GM12878 (cell line): ENCODE data around the gene BOD1L1. TPM values are rescaled to one million over a fixed set of nuclear protein-coding genes. Genes with fewer than 3 reads are reported as not detected.

Source experiments
- ATAC-seq: fragments of 200-7000 bp; cut with Tn5 transposase; 3 replicates; pipeline ENCODE4 v1.9.1; 2020; ENCODE audit warnings: mild to moderate bottlenecking, moderate library complexity
- BruUV-seq: library from RNA; stranded (reverse); fragments of 400-500 nt; replicated peaks from 2 replicates; lab custom pipeline; 2021; lab: Mats Ljungman, UMichigan
- CTCF ChIA-PET: fragments of 300-600 bp; sonication (Branson Sonifier 250); formaldehyde crosslinking; extraction: SDS; loops from one replicate; lab custom pipeline; 2021; ENCODE audit warnings: inconsistent platforms; lab: Yijun Ruan, JAX
- POLR2A ChIA-PET: fragments of 350-600 bp; formaldehyde crosslinking; extraction: SDS; loops from one replicate; lab custom pipeline; 2021; ENCODE audit warnings: inconsistent platforms; lab: Charles Lee
- RAD21 ChIA-PET: fragments of 300-600 bp; sonication (Branson Sonifier 250); formaldehyde crosslinking; loops from one replicate; lab custom pipeline; 2023; ENCODE audit warnings: antibody characterized with exemption; ENCODE audit not compliant: unreplicated experiment; lab: Charles Lee
- SMC1A ChIA-PET: fragments of 300-600 bp; sonication (Branson Sonifier 250); formaldehyde crosslinking; loops from one replicate; lab custom pipeline; 2023; ENCODE audit not compliant: unreplicated experiment, uncharacterized antibody; lab: Charles Lee
- DNase-seq: peaks from one replicate; pipeline ENCODE4 v3.0.0-alpha.2; 2011; ENCODE audit warnings: low read depth, low spot score
- FAIRE-seq: peaks from 3 replicates; lab custom pipeline; 2011; peaks lifted over from hg19 to GRCh38; lab: Jason Lieb, UNC
- H2AFZ ChIP-seq: 2 replicates; pipeline ENCODE4 v1.6.0; 2011; ENCODE audit warnings: low read depth, low read length, control low read depth; ENCODE audit not compliant: control insufficient read depth
- H3K27ac ChIP-seq: 2 replicates; pipeline ENCODE4 v1.5.1; 2011; ENCODE audit warnings: control low read depth; ENCODE audit not compliant: control insufficient read depth, insufficient read depth
- H3K27me3 ChIP-seq, 2 experiments: replicated peaks in 1 of 2; 2 replicates each; pipeline versions ENCODE4 v1.6.0 to v1.6.1; 2011; ENCODE audit warnings: low read length in 1 of 2; ENCODE audit not compliant: control insufficient read depth in 2 of 2, insufficient read depth in 2 of 2
- H3K36me3 ChIP-seq, 2 experiments: 2 replicates each; pipeline ENCODE4 v1.5.1; 2011; ENCODE audit warnings: low read length in 1 of 2; ENCODE audit not compliant: control insufficient read depth in 2 of 2, insufficient read depth in 2 of 2
- H3K4me1 ChIP-seq: 2 replicates; pipeline ENCODE4 v1.6.1; 2011; ENCODE audit warnings: mild to moderate bottlenecking, low read length, moderate library complexity, mixed read lengths; ENCODE audit not compliant: control insufficient read depth, insufficient read depth
- H3K4me2 ChIP-seq: 2 replicates; pipeline ENCODE4 v1.6.0; 2011; ENCODE audit warnings: control low read depth; ENCODE audit not compliant: control insufficient read depth, insufficient read depth
- H3K4me3 ChIP-seq: fragments of 200-600 bp; sonication (generic); 2 replicates; pipeline ENCODE4 v1.5.1; 2016
- H3K79me2 ChIP-seq: 2 replicates; pipeline ENCODE4 v1.6.0; 2011; ENCODE audit warnings: low read length; ENCODE audit not compliant: control insufficient read depth, insufficient read depth
- H3K9ac ChIP-seq: 2 replicates; pipeline ENCODE4 v1.8.0; 2011; ENCODE audit warnings: low read length, control low read depth, mixed read lengths; ENCODE audit not compliant: control insufficient read depth, insufficient read depth
- H3K9me3 ChIP-seq: replicated peaks from 3 replicates; pipeline ENCODE4 v1.5.1; 2011; ENCODE audit warnings: mild to moderate bottlenecking, low read length; ENCODE audit not compliant: control insufficient read depth, insufficient read depth
- H4K20me1 ChIP-seq: 2 replicates; pipeline ENCODE4 v1.6.0; 2011; ENCODE audit not compliant: control insufficient read depth, insufficient read depth
- ATF7 ChIP-seq: fragments of 450-650 bp; IDR thresholded peaks from 2 replicates; pipeline ENCODE4 v1.6.1; 2016; ENCODE audit warnings: low read depth, mild to moderate bottlenecking
- ESRRA ChIP-seq: IDR thresholded peaks from 2 replicates; pipeline ENCODE4 v1.6.1; 2012; ENCODE audit warnings: mild to moderate bottlenecking, low read length, improper control_type of control experiment
- EZH2 ChIP-seq: IDR thresholded peaks from 2 replicates; pipeline ENCODE4 v1.6.1; 2012; ENCODE audit warnings: low read depth, mild to moderate bottlenecking, control low read depth, inconsistent platforms, low read length, borderline replicate concordance; ENCODE audit not compliant: control insufficient read depth
- HDAC2 ChIP-seq: fragments of 200-600 bp; sonication (generic); IDR thresholded peaks from 2 replicates; pipeline ENCODE4 v1.6.1; 2017
- POLR2AphosphoS2 ChIP-seq: IDR thresholded peaks from 2 replicates; pipeline ENCODE4 v1.6.1; 2011; ENCODE audit warnings: low read depth, mild to moderate bottlenecking, low read length, improper control_type of control experiment, moderate library complexity
- POLR2AphosphoS5 ChIP-seq: IDR thresholded peaks from 2 replicates; pipeline ENCODE4 v1.6.1; 2011; ENCODE audit warnings: mild to moderate bottlenecking, low read length, inconsistent platforms
- RELA ChIP-seq: fragments of 450-650 bp; IDR thresholded peaks from 2 replicates; pipeline ENCODE4 v1.8.0; 2014; ENCODE audit warnings: borderline replicate concordance; ENCODE audit not compliant: partially characterized antibody
- ZNF217 ChIP-seq: fragments of 450-650 bp; IDR thresholded peaks from 2 replicates; pipeline ENCODE4 v1.6.1; 2017; ENCODE audit warnings: antibody characterized with exemption, mild to moderate bottlenecking
- WGBS: methylation state at CpG from one replicate; pipeline ENCODE4 v1.1.6; 2016; ENCODE audit warnings: low lambda C conversion rate; ENCODE audit not compliant: insufficient replicate concordance, insufficient coverage; ENCODE audit errors: missing lambda C conversion rate; 5-methylcytosine and 5-hydroxymethylcytosine counted together
- in situ Hi-C: fragments of 300-500 bp; cut with MboI; formaldehyde crosslinking; loops from 9 replicates; pipeline ENCODE4 v1.14.3; 2018; ENCODE audit warnings: mixed read lengths
- intact Hi-C: fragments of 100-400 bp; cut with micrococcal nuclease; formaldehyde crosslinking; loops from one replicate; pipeline ENCODE4 v1.14.2; 2022; ENCODE audit not compliant: unreplicated experiment
- polyA plus RNA-seq, 11 experiments: library from polyadenylated mRNA; depleted of rRNA in 4 of 11; unstranded in 6 of 11; stranded (reverse) in 5 of 11; fragments of >200 nt; fragmentation: Nextera tagmentation in 4 of 11; fragmentation: Illumina TruSeq in 1 of 11; extraction: Ambion mirVana in 4 of 11; extraction: Trizol in 1 of 11; gene quantifications; 1 replicate in 1 of 11; 2 replicates in 10 of 11; pipeline versions ENCODE4 v1.2.1 to v1.2.3, GENCODE V29; 2011 to 2016; ENCODE audit warnings: inconsistent platforms in 2 of 11, missing spikeins in 2 of 11, low read depth in 1 of 11
- total RNA-seq, 4 experiments: library from RNA; depleted of rRNA in 3 of 4; stranded (reverse); fragments of >200 nt in 3 of 4; fragmentation: Illumina TruSeq in 1 of 4; extraction: Trizol in 1 of 4; gene quantifications; 2 replicates each; pipeline versions ENCODE4 v1.2.1 to v1.2.3, GENCODE V29; 2013 to 2021
- TF ChIP-seq, protein P1 (sequence below): fragments of 450-650 bp; IDR thresholded peaks from 2 replicates; pipeline ENCODE4 v1.6.1; 2017; ENCODE audit warnings: mild to moderate bottlenecking, low read depth, inconsistent platforms; ENCODE audit not compliant: poor library complexity, severe bottlenecking
- TF ChIP-seq, protein P2 (sequence below): fragments of 450-650 bp; formaldehyde crosslinking; IDR thresholded peaks from 2 replicates; pipeline ENCODE4 v1.5.0; 2022; ENCODE audit warnings: mild to moderate bottlenecking, missing genetic modification characterization
- TF ChIP-seq, protein P3 (sequence below): fragments of 150-350 bp; IDR thresholded peaks from 2 replicates; pipeline ENCODE4 v1.6.1; 2014; ENCODE audit warnings: mild to moderate bottlenecking, low read depth, low read length
- TF ChIP-seq, protein P4 (sequence below): fragments of 450-650 bp; IDR thresholded peaks from 2 replicates; pipeline ENCODE4 v1.6.1; 2016; ENCODE audit warnings: mild to moderate bottlenecking
- TF ChIP-seq, protein P5 (sequence below): fragments of 450-650 bp; IDR thresholded peaks from 2 replicates; pipeline ENCODE4 v1.6.1; 2016; ENCODE audit warnings: mild to moderate bottlenecking

Gene BOD1L1
- total and polyA plus RNA-seq, 10 of the 15 experiments (the other 5 are each of a cell fraction or from before 2014, with no cell fraction given), result 6.8 to 41.6 (median 24.3) TPM

DNA sequence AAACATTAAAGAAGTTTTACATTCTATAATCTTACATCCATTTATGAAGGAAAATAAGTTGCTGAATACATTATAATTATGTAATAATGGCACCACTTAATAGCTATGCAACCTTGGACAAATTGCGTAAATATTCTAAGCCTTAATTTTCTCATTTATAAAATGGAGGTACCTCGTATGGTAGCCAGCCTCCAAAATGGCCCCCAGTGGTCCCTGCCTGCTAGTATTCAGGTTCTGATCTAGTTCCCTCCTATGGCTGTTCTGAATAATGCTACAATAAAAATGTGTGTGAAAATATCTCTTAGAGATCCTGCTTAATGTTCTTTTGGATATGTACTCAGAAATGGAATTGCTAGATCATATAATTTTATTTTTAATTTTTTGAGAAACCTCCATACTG, 72.2 kb downstream of the BOD1L1 start (continued):
- TF ChIP-seq, protein P1, sequence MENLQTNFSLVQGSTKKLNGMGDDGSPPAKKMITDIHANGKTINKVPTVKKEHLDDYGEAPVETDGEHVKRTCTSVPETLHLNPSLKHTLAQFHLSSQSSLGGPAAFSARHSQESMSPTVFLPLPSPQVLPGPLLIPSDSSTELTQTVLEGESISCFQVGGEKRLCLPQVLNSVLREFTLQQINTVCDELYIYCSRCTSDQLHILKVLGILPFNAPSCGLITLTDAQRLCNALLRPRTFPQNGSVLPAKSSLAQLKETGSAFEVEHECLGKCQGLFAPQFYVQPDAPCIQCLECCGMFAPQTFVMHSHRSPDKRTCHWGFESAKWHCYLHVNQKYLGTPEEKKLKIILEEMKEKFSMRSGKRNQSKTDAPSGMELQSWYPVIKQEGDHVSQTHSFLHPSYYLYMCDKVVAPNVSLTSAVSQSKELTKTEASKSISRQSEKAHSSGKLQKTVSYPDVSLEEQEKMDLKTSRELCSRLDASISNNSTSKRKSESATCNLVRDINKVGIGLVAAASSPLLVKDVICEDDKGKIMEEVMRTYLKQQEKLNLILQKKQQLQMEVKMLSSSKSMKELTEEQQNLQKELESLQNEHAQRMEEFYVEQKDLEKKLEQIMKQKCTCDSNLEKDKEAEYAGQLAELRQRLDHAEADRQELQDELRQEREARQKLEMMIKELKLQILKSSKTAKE, result no peak

DNA sequence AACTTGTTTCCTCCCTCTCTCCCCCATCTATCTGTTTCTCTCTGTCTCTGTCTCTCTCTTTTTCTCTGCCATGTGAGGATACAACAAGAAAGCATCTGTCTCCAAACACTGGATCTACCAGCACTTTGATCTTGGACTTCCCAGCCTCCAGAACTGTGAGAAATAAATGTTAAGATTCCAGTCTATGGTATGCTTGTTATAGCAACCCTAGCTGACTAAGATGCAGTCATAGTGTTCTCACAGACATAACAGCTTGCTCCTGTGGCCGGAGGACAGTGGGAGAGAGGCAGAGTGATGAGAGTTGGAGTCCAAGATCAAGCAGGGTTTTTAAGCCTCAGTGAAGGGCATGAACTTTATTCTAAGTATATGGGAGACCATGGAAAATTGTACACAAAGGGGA, 74.4 kb downstream of the BOD1L1 start:
- no peaks in the 10 kb centered on the region for H3K9me3 ChIP-seq
- H3K36me3 ChIP-seq, result no peaks in the 10 kb centered on the region
- no peak for FAIRE-seq
- in situ Hi-C loops, result no loop called here
- H3K4me1 ChIP-seq, result peaks cover 3% of the 10 kb centered on the region; the same call in 1 of the 2 replicates
- H2AFZ ChIP-seq, result no peak overlapping the region
- no peak overlapping the region for H3K4me3 ChIP-seq
- intact Hi-C loops, result no loop called here
- H3K9ac ChIP-seq, result no peak overlapping the region
- DNase-seq, result no peak
- H3K27ac ChIP-seq, result no peak overlapping the region
- H3K27me3 ChIP-seq, result no peaks in the 10 kb centered on the region
- WGBS, result 4% methylated on average over 1 of the region's 1 CpG
- no peaks in the 10 kb centered on the region for H3K79me2 ChIP-seq
- BruUV-seq, result no TSS peak
- RAD21 ChIA-PET, result interaction anchor here (1.5 kb wide), 1 partner anchor 700 kb away, joined by 5 read pairs; no protein-coding TSS in a partner anchor
- no peak for ATAC-seq
- SMC1A ChIA-PET, result interaction anchor here (1.3 to 2.3 kb wide), 2 partner anchors 700 to 718 kb away, joined by 3 to 7 read pairs; no protein-coding TSS in a partner anchor
- CTCF ChIA-PET, result interaction anchor here (1.0 to 1.6 kb wide), 3 partner anchors 10 to 705 kb away, joined by 3 to 4 read pairs (median 3); no protein-coding TSS in a partner anchor
- no peaks in the 10 kb centered on the region for H4K20me1 ChIP-seq
- POLR2A ChIA-PET, result no interaction called here
- H3K4me2 ChIP-seq, result no peak overlapping the region
- TF ChIP-seq EZH2, result no peak
- TF ChIP-seq, protein P2, sequence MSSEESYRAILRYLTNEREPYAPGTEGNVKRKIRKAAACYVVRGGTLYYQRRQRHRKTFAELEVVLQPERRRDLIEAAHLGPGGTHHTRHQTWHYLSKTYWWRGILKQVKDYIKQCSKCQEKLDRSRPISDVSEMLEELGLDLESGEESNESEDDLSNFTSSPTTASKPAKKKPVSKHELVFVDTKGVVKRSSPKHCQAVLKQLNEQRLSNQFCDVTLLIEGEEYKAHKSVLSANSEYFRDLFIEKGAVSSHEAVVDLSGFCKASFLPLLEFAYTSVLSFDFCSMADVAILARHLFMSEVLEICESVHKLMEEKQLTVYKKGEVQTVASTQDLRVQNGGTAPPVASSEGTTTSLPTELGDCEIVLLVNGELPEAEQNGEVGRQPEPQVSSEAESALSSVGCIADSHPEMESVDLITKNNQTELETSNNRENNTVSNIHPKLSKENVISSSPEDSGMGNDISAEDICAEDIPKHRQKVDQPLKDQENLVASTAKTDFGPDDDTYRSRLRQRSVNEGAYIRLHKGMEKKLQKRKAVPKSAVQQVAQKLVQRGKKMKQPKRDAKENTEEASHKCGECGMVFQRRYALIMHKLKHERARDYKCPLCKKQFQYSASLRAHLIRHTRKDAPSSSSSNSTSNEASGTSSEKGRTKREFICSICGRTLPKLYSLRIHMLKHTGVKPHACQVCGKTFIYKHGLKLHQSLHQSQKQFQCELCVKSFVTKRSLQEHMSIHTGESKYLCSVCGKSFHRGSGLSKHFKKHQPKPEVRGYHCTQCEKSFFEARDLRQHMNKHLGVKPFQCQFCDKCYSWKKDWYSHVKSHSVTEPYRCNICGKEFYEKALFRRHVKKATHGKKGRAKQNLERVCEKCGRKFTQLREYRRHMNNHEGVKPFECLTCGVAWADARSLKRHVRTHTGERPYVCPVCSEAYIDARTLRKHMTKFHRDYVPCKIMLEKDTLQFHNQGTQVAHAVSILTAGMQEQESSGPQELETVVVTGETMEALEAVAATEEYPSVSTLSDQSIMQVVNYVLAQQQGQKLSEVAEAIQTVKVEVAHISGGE, result no peak
- no peak for TF ChIP-seq ZNF217
- TF ChIP-seq, protein P3, sequence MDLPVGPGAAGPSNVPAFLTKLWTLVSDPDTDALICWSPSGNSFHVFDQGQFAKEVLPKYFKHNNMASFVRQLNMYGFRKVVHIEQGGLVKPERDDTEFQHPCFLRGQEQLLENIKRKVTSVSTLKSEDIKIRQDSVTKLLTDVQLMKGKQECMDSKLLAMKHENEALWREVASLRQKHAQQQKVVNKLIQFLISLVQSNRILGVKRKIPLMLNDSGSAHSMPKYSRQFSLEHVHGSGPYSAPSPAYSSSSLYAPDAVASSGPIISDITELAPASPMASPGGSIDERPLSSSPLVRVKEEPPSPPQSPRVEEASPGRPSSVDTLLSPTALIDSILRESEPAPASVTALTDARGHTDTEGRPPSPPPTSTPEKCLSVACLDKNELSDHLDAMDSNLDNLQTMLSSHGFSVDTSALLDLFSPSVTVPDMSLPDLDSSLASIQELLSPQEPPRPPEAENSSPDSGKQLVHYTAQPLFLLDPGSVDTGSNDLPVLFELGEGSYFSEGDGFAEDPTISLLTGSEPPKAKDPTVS, result no peak
- TF ChIP-seq POLR2AphosphoS2, result no peak
- no peak for TF ChIP-seq HDAC2
- TF ChIP-seq, protein P4, sequence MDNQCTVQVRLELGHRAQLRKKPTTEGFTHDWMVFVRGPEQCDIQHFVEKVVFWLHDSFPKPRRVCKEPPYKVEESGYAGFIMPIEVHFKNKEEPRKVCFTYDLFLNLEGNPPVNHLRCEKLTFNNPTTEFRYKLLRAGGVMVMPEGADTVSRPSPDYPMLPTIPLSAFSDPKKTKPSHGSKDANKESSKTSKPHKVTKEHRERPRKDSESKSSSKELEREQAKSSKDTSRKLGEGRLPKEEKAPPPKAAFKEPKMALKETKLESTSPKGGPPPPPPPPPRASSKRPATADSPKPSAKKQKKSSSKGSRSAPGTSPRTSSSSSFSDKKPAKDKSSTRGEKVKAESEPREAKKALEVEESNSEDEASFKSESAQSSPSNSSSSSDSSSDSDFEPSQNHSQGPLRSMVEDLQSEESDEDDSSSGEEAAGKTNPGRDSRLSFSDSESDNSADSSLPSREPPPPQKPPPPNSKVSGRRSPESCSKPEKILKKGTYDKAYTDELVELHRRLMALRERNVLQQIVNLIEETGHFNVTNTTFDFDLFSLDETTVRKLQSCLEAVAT, result no peak
- TF ChIP-seq ATF7, result no peak
- no peak for TF ChIP-seq ESRRA
- no peak for TF ChIP-seq RELA
- TF ChIP-seq POLR2AphosphoS5, result no peak
- TF ChIP-seq, protein P5, sequence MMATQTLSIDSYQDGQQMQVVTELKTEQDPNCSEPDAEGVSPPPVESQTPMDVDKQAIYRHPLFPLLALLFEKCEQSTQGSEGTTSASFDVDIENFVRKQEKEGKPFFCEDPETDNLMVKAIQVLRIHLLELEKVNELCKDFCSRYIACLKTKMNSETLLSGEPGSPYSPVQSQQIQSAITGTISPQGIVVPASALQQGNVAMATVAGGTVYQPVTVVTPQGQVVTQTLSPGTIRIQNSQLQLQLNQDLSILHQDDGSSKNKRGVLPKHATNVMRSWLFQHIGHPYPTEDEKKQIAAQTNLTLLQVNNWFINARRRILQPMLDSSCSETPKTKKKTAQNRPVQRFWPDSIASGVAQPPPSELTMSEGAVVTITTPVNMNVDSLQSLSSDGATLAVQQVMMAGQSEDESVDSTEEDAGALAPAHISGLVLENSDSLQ, result no peak
